ENCODE results near the gene TTLL9. TPM values are rescaled to one million over a fixed set of nuclear protein-coding genes. Genes with fewer than 3 reads are reported as not detected.

The TTLL9 gene
- total RNA-seq, 1 donor from 2014 or later = not detected

DNA sequence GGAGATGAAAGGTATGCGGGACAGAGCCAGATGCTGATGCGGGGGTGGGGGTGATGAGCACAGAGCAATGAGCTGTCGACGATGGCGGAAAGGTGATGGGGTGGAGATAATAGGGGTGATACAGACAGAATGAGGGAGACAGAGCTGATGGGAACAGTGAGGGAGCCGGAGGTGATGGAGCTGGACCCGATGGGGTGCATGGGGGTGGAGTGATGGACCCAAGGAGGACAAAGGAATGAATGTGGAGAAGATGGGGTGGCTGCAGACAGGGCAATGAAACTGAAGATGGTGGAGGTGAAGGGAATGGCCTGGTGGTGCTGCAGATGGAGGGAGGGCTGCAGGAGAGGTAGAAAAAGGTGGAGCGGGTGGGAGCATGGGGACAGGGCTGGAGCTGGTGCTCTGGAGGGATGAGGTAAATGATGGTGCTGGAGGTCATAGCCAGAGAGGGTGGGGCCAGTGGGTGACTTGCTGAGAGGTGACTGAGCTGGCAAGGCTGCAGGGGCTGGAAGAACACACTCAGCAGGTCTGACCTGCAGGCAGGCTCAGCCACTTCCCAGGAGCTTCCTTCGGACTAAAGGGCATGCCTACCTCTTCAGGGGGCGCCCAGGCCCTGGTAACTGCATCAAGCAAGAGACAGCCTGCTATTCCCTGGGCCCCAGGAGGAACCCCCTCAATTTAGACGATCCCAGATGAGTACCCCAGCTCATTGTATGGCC lies 19.0 kb upstream of the TTLL9 start:
- no peak for ATAC-seq (ENCODE audit: poor library complexity)
- no peak for DNase-seq
- intact Hi-C loops (cut with DNase I) = loop anchor here (5.0 to 10.0 kb wide), 3 partner anchors 101 to 233 kb away; partner anchors contain the start of gene PDRG1

GRCh38 chr20:31853481-31853880 lies 17.0 kb upstream of the TTLL9 start:
- no peak for DNase-seq
- ATAC-seq (ENCODE audit: poor library complexity) = no peak
- intact Hi-C loops (cut with DNase I) = loop anchor here (5.0 to 10.0 kb wide), 3 partner anchors 99 to 231 kb away; partner anchors contain the start of gene PDRG1

DNA sequence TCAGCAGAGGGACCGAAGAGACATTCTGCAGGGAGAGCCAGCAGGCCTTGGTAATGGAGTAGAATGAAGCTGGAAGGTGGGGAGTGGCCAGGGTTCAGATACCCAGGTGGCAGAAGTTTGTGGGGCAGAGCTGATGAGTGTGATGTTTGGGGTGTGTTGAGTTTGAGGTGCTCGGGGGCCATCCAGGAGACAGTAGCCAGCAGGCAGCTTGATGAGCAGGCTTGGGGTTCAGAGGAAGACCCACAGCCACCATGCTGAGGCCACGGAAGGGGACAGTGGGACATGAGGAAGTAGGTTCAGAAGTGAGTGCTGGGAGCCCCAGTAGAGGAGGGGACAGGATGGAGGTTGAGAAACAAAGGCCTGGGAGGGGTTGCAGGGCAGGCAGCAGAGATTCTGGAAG lies 13.9 kb upstream of the TTLL9 start:
- ATAC-seq (ENCODE audit: poor library complexity) (no peak), DNase-seq (no peak)
- intact Hi-C loops (cut with DNase I) = loop anchor here (10.0 kb wide), 2 partner anchors 178 to 228 kb away; no protein-coding TSS in a partner anchor

GRCh38 chr20:31857861-31858759 lies 12.3 kb upstream of the TTLL9 start:
- intact Hi-C loops (cut with DNase I) = loop anchor here (10.0 kb wide), 2 partner anchors 177 to 227 kb away; no protein-coding TSS in a partner anchor
- DNase-seq (no peak), ATAC-seq (ENCODE audit: poor library complexity) (no peak)

- intact Hi-C loops (cut with DNase I) = loop anchor here (10.0 kb wide), 2 partner anchors 176 to 226 kb away; no protein-coding TSS in a partner anchor
- DNase-seq (no peak), ATAC-seq (ENCODE audit: poor library complexity) (no peak)
Measured at GRCh38 chr20:31858760-31859083, 11.7 kb upstream of the TTLL9 start.

DNA sequence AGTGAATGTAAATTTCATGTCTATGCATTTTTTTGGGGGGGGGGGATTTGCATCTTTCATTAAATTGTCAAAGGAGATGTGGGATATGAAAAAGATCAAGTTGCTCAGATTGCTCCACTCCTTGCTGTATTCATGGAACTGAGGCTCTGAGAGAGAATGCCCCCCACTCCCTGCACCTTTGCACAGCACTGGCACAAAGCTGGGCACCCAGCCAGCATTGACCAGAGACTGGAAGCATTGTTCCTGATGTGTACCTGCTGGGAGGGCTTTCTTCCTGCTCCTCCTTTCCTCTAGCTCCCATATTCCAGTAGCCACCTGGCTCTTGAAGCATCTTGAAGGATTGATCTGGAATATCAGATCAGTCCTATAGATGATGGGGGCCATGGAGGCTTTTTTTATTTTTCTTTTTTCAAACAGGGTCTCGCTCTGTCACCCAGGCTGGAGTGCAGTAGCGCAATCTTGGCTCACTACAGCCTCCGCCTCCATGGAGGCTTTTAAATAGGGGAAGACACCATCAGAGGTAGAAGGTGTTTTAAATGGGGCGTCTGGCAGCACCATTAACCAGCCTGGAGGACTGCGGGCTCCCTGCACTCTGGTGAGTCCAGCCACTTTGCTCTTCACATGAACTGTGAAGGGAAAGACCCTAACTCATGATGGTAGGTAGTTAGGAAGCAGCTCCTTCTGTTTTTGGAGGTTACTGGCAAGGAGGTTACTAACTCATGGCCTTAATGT lies 11.0 kb upstream of the TTLL9 start:
- ATAC-seq (ENCODE audit: poor library complexity) (no peak), DNase-seq (no peak)
- intact Hi-C loops (cut with DNase I) = loop anchor here (10.0 kb wide), 2 partner anchors 175 to 225 kb away; no protein-coding TSS in a partner anchor

- DNase-seq (no peak), ATAC-seq (ENCODE audit: poor library complexity) (no peak)
- intact Hi-C loops (cut with DNase I) = loop anchor here (10.0 kb wide), 2 partner anchors 175 to 225 kb away; no protein-coding TSS in a partner anchor
Measured at GRCh38 chr20:31859998-31860380, 10.4 kb upstream of the TTLL9 start.

- intact Hi-C loops (cut with DNase I) = no loop called here
- DNase-seq (no peak), ATAC-seq (ENCODE audit: poor library complexity) (peak; percentile 70)
Measured at GRCh38 chr20:31860390-31861134, 9.9 kb upstream of the TTLL9 start.

GRCh38 chr20:31861135-31861384 lies 9.4 kb upstream of the TTLL9 start:
- DNase-seq (no peak), ATAC-seq (ENCODE audit: poor library complexity) (peak; percentile 52)
- intact Hi-C loops (cut with DNase I) = no loop called here

- intact Hi-C loops (cut with DNase I) = no loop called here
- ATAC-seq (ENCODE audit: poor library complexity) (peak; percentile 76), DNase-seq (peak; percentile 72)
Measured at GRCh38 chr20:31861385-31862156, 8.9 kb upstream of the TTLL9 start.

DNA sequence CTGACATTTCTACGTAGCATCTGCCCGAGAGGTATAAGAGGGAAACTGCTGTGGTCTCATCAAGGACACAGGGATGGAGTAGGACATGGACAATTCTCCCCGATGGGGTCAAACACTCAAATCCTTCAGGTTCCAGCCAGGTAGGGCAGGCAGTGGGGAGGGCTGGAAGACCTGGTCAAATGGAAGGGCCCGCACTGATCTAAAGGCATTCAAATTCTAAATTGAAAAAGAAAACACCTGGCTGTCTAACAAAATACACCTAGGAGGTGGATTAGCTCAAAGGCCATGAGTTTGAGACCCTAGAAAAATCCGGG lies 8.3 kb upstream of the TTLL9 start:
- DNase-seq (no peak), ATAC-seq (ENCODE audit: poor library complexity) (no peak)
- intact Hi-C loops (cut with DNase I) = no loop called here

GRCh38 chr20:31862506-31862905 lies 7.9 kb upstream of the TTLL9 start:
- no peak for DNase-seq
- intact Hi-C loops (cut with DNase I) = no loop called here
- ATAC-seq (ENCODE audit: poor library complexity) = no peak

GRCh38 chr20:31863296-31864085 lies 6.9 kb upstream of the TTLL9 start:
- ATAC-seq (ENCODE audit: poor library complexity) (no peak), DNase-seq (no peak)
- intact Hi-C loops (cut with DNase I) = no loop called here

DNA sequence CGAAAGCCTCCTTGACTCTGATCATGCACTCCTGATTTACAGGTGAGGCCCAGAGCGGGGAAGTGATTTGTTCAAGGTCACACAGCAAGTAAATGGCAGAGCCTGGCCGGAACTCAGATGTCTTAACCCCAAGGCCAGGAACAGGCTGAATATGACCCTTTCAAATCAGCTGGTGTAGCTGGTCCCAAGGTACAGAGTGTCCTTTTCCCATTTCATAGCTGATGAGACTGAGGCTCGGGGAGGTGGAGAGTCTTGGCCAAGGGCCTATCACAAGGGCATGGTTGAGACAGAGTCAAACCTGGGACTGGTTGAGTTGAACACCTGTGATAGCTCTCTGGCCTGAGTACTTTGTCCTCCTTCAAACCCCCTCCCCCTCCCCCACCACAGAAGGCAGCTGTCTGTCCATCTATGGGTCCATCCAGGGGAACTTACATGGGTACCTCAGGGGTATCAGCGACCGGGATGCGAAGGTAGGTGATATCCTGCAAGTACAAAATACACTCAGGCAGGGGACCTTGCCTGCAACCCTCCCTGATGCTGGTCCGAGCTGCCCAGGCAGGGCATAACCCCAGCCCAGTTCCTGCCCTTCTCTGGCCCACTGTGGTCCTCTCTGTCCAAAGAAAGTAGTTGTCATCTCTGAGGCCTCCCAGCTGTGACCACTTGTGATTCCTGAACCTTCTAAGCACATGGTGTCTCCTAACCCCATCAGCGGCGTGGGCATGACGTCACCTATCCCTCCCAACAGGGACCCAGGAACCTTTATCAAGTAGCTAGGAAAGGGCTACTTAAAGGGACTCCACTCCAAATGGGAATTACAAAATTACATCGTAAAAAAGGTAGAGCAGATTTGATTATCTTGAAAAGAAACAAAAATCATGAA lies 5.7 kb upstream of the TTLL9 start:
- no peak for DNase-seq
- intact Hi-C loops (cut with DNase I) = no loop called here
- no peak for ATAC-seq (ENCODE audit: poor library complexity)

DNA sequence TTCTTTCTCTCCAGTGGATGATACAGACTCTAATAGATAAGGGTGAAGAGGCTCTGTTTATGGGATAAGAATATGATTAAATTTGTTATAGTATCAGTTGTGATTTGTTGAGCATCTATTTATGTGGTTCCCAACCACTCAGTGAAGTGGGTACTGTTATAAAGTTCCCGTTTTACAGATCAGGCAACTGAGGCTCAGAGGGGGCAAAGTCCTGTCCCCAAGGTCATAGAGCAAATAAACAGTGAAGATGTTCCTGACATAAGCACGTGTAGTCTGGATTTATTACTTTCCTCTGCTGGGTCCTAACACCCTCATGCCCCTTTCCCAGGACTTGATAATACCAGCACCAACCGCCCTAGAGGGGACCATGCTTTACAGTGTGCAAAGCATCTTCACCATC lies 4.2 kb upstream of the TTLL9 start:
- no peak for DNase-seq
- intact Hi-C loops (cut with DNase I) = no loop called here
- no peak for ATAC-seq (ENCODE audit: poor library complexity)

GRCh38 chr20:31868853-31869672 lies 1.4 kb upstream of the TTLL9 start:
- no peak for DNase-seq
- intact Hi-C loops (cut with DNase I) = no loop called here
- no peak for ATAC-seq (ENCODE audit: poor library complexity)

Data from Right ventricle myocardium superior (tissue), 1 donor.